SU-DHL-6 (cell line): ENCODE measurements around the gene SLC19A1.

Source experiments
- H2AFZ ChIP-seq: fragments of 200-600 bp; sonication (generic); 2 replicates; pipeline ENCODE4 v1.6.1; 2014; ENCODE audit warnings: low read depth, mild to moderate bottlenecking, moderate library complexity, mixed read lengths, antibody characterized with exemption, low read length; ENCODE audit not compliant: severe bottlenecking
- H3F3A ChIP-seq: fragments of 200-600 bp; shearing (Covaris generic); 2 replicates; pipeline ENCODE4 v1.6.0; 2016; ENCODE audit warnings: antibody characterized with exemption, mild to moderate bottlenecking; ENCODE audit not compliant: insufficient read depth
- H3K27ac ChIP-seq: fragments of 200-600 bp; sonication (generic); 2 replicates; pipeline ENCODE4 v1.5.1; 2016; ENCODE audit warnings: low read depth, mild to moderate bottlenecking, low read length, moderate library complexity, mixed read lengths
- H3K27me3 ChIP-seq: fragments of 200-600 bp; sonication (generic), shearing (Covaris generic); 2 replicates; pipeline ENCODE4 v1.6.0; 2014; ENCODE audit warnings: mild to moderate bottlenecking, low read length
- H3K36me3 ChIP-seq: fragments of 200-600 bp; sonication (generic); 2 replicates; pipeline ENCODE4 v1.6.1; 2014; ENCODE audit warnings: mild to moderate bottlenecking, low read length, mixed read lengths
- H3K4me2 ChIP-seq: fragments of 300-600, 200-600 bp; shearing (Covaris generic), sonication (generic); 2 replicates; pipeline ENCODE4 v1.6.0; 2014; ENCODE audit warnings: low read length, low read depth, mild to moderate bottlenecking; ENCODE audit not compliant: poor library complexity, severe bottlenecking
- H3K4me3 ChIP-seq: fragments of 200-600 bp; sonication (generic); 2 replicates; pipeline ENCODE4 v1.5.1; 2014; ENCODE audit warnings: antibody characterized with exemption, low read length, mild to moderate bottlenecking, mixed read lengths; ENCODE audit not compliant: insufficient read depth, poor library complexity, severe bottlenecking
- H3K79me2 ChIP-seq: fragments of 200-600 bp; sonication (generic); 2 replicates; pipeline ENCODE4 v1.6.1; 2014; ENCODE audit warnings: mild to moderate bottlenecking, low read length, moderate library complexity; ENCODE audit not compliant: insufficient read depth
- H3K9ac ChIP-seq: fragments of 200-600 bp; sonication (generic); 2 replicates; pipeline ENCODE4 v1.7.0; 2014; ENCODE audit warnings: mild to moderate bottlenecking, low read length
- H3K9me2 ChIP-seq: fragments of 200-600 bp; sonication (generic); replicated peaks from 2 replicates; pipeline ENCODE4 v1.6.1; 2014; ENCODE audit warnings: low read length; ENCODE audit not compliant: insufficient read depth
- H3K9me3 ChIP-seq: fragments of 200-600 bp; sonication (generic); 2 replicates; pipeline ENCODE4 v1.6.1; 2014; ENCODE audit warnings: low read length, mixed read lengths; ENCODE audit not compliant: insufficient read depth
- H4K20me1 ChIP-seq: fragments of 200-600 bp; sonication (generic); 2 replicates; pipeline ENCODE4 v1.6.1; 2014; ENCODE audit warnings: low read depth, mild to moderate bottlenecking, antibody characterized with exemption, low read length, moderate library complexity, mixed read lengths
- CTCF ChIP-seq: fragments of 200-600 bp; sonication (generic); IDR thresholded peaks from one replicate; pipeline ENCODE4 v1.5.1; 2017; ENCODE audit warnings: antibody characterized with exemption, mild to moderate bottlenecking, low read length, moderate library complexity; ENCODE audit not compliant: insufficient read depth, poor library complexity, severe bottlenecking
- EZH2phosphoT487 ChIP-seq: fragments of 200-600 bp; sonication (generic), shearing (Covaris generic); conservative IDR thresholded peaks from 2 replicates; pipeline ENCODE4 v1.6.1; 2018; ENCODE audit warnings: mild to moderate bottlenecking, antibody characterized with exemption, low read length, moderate library complexity, mixed read lengths

SLC19A1 gene

DNA sequence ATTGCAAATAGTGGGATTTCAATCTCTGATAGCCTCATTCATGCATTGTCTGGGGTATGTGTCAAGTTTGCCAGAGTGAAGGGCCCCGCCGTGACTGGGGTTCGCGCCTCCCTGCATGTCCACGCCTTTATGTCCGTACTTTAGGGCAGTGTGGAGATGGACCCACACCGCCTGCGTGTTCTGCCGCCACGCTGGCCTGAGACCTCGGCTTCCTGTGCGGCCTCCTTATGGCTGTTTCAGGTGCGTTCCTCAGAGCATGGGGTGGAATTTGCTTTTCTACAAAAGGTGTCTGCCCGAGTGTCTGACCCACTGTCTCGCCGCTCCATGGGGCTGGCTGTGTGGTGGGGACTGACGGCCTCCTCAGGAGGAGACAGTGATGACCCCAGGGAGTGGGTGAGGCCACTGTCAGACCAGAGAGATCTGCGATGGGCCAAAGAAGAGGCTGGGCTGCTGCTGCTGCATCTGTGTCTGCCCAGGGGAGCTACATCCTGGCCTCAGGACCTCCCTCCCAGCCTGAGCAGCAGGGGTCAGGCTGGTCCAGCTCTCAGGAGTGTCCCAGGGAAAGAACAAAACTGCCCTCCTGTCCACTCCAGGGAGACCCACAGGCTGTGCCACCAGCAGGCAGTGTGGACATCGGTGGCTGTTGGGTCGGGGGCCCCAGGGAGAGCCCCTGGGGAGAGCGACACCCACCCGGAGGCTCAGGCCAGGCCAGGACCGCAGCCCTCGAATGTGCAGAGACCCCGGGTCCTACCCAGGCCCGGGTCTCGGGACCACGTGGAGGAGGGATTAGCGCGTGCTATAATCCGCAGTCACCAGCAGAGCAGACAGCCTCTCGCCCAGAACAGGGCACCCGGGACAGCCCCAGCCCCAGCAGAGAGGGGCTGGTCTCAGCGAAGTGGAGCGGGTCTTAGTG, 9.8 kb upstream of the SLC19A1 start:
- no peaks in the 10 kb centered on the region for H3K9me3 ChIP-seq
- H3F3A ChIP-seq: no peaks in the 10 kb centered on the region
- H3K9me2 ChIP-seq: no peaks in the 10 kb centered on the region
- H3K4me3 ChIP-seq: no peak overlapping the region
- TF ChIP-seq CTCF (no peak), EZH2phosphoT487 (no peak)
- H2AFZ ChIP-seq: no peak overlapping the region
- H3K9ac ChIP-seq: no peak overlapping the region
- H4K20me1 ChIP-seq: no peaks in the 10 kb centered on the region
- H3K27ac ChIP-seq: no peak overlapping the region
- no peaks in the 10 kb centered on the region for H3K27me3 ChIP-seq
- H3K4me2 ChIP-seq: no peak overlapping the region
- H3K79me2 ChIP-seq: no peaks in the 10 kb centered on the region
- no peaks in the 10 kb centered on the region for H3K36me3 ChIP-seq

DNA sequence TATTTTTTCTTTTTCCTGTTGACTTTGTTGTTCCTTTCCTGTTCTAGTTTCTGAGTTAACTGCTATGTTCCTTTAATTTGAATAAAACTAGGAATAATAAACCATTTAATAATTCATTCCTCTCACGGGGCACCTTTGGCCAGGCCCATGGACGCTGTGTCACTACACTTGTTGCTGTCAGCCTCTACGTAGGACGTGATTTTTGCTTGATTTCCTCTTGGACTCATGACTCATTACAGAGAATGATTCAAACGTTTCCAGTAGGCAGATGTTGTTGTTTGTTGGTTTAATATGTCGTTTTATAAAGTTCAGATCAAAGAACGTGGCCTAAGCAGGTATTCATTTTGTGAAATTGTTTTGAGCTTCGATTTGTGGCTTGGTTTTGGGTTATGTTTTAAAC, 9.1 kb upstream of the SLC19A1 start:
- Histone ChIP-seq H3K27ac (no peak overlapping the region), H3K4me3 (no peak overlapping the region)

GRCh38 chr21:45550522-45551210, 8.4 kb upstream of the SLC19A1 start:
- no peak overlapping the region for H3K9ac ChIP-seq
- no peak overlapping the region for H2AFZ ChIP-seq
- no peak overlapping the region for H3K4me2 ChIP-seq

More for the DNA sequence above, 9.1 kb upstream of the SLC19A1 start:
- no peaks in the 10 kb centered on the region for H3K36me3 ChIP-seq
- H3K9ac ChIP-seq: no peak overlapping the region
- H4K20me1 ChIP-seq: no peaks in the 10 kb centered on the region
- H3K79me2 ChIP-seq: no peaks in the 10 kb centered on the region
- H3F3A ChIP-seq: no peaks in the 10 kb centered on the region
- no peak overlapping the region for H3K4me2 ChIP-seq
- H2AFZ ChIP-seq: no peak overlapping the region
- no peaks in the 10 kb centered on the region for H3K27me3 ChIP-seq
- no peaks in the 10 kb centered on the region for H3K9me2 ChIP-seq
- no peaks in the 10 kb centered on the region for H3K9me3 ChIP-seq
- TF ChIP-seq EZH2phosphoT487 (no peak), CTCF (no peak)

More at GRCh38 chr21:45550522-45551210, 8.4 kb upstream of the SLC19A1 start:
- no peak for TF ChIP-seq EZH2phosphoT487
- no peak for TF ChIP-seq CTCF
- Histone ChIP-seq H4K20me1 (no peaks in the 10 kb centered on the region), H3K27me3 (no peaks in the 10 kb centered on the region), H3K27ac (no peak overlapping the region), H3K4me3 (no peak overlapping the region), H3K9me3 (no peaks in the 10 kb centered on the region), H3K36me3 (no peaks in the 10 kb centered on the region), H3K9me2 (no peaks in the 10 kb centered on the region), H3K79me2 (no peaks in the 10 kb centered on the region), H3F3A (no peaks in the 10 kb centered on the region)
